Measurements from ENCODE around the gene SYNGR1.

DNA sequence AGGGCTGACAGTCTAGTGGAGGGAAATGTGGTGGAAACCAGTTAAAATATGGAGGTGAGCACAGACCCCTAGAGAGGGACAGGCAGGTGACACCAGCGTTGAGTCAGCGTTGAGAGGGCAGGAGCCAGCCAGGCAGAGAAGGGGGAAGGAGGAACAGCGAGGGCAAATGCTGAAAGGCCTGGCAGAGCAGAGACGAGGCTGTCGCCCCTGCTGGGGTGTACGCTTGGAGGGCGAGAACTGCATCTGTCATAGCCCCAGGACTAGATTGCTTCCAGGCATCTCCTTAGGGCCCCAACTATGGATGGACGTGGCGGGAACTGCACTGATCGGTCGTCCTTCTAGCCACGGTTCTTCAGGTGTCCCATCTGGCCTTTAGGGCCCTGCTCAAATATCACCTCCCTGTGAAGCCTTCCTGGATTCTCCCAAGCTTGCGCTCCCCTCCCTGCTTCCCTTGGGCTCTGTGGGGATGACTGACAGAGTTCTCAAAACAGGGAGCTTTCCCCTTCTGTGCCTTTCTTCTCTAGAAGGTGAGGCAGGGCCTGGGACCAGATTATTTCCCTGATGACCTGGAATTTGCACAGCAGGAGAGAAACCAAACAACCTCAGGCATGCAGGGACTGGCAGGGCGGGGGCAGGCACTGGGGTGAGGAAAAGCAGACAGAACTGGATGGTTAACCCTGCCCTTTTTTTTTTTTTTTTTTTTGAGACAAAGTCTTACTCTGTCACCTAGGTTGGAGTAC lies 11.1 kb downstream of the SYNGR1 start:
- TF ChIP-seq, protein P1, sequence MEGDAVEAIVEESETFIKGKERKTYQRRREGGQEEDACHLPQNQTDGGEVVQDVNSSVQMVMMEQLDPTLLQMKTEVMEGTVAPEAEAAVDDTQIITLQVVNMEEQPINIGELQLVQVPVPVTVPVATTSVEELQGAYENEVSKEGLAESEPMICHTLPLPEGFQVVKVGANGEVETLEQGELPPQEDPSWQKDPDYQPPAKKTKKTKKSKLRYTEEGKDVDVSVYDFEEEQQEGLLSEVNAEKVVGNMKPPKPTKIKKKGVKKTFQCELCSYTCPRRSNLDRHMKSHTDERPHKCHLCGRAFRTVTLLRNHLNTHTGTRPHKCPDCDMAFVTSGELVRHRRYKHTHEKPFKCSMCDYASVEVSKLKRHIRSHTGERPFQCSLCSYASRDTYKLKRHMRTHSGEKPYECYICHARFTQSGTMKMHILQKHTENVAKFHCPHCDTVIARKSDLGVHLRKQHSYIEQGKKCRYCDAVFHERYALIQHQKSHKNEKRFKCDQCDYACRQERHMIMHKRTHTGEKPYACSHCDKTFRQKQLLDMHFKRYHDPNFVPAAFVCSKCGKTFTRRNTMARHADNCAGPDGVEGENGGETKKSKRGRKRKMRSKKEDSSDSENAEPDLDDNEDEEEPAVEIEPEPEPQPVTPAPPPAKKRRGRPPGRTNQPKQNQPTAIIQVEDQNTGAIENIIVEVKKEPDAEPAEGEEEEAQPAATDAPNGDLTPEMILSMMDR (conservative IDR thresholded peaks at IDR 0.05): no peak
- TF ChIP-seq ZFX (IDR thresholded peaks at IDR 0.05): no peak

Measured in C4-2B (cell line).